ENCODE results near the gene MSRB1.

Gene MSRB1

GRCh38 chr16:1890024-1890707 lies 52.8 kb downstream of the MSRB1 start:
- DNase-seq, result no peak

Data from NCI-H1105 treated with DMSO at 0.1 percent for 48 hours (cell line).